HFF-Myc (cell line): Measurements from ENCODE around the gene ALAS2.

ENCODE experiments used
- DNase-seq: peaks from one replicate; pipeline ENCODE4 v3.0.0-alpha.2; 2011; ENCODE audit warnings: low read depth; ENCODE audit errors: extremely low read depth
- H3K4me3 ChIP-seq: replicated peaks from 2 replicates; pipeline ENCODE4 v1.5.1; 2011; ENCODE audit warnings: low read depth, mild to moderate bottlenecking, control low read depth, low read length
- CTCF ChIP-seq: IDR thresholded peaks from 2 replicates; pipeline ENCODE4 v1.5.1; 2012; ENCODE audit warnings: mild to moderate bottlenecking, low read depth, low read length, control low read depth; ENCODE audit errors: missing control alignments

The ALAS2 gene

DNA sequence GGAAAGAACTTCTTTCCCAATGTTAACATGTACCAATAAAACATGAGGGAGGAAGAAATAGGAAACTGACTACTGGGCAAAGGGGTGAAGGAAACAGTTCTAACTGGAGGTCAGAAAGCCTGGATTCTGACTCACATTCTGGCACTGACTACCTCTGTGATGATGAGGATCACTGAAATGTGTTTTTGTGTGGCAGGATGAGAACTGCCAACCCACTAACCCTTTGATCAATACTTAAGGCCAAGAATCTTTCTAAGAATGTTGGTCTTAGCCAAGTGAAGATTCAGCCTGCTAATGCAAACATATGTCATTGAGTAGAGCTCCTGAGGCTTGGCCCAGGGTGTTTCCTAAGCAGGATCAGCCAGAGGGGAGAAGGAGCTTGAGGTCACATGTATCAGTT is 4.6 kb downstream of the ALAS2 start:
- H3K4me3 ChIP-seq, result no peak overlapping the region
- DNase-seq, result no peak
- no peak for TF ChIP-seq CTCF

DNA sequence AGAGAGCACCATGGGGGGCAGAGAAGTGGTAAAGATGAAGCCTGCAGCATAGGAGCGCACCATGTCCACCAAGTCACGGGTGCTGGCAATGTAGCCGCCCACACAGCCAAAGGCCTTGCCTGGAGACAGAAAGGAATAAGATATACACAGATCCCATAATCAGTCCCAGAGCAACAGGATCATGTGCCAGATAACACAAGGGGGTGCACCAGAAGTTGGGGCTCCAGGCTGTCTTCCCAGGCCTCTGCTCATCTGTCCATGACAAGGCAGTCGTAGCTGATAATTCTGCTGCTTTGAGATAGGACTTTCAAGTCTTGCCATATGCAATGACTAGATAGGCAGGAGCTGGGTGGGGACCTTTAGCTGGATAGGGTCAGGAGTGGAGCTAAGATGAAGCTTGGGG is 15.9 kb downstream of the ALAS2 start:
- DNase-seq, result no peak
- no peak for TF ChIP-seq CTCF
- no peak overlapping the region for H3K4me3 ChIP-seq

DNA sequence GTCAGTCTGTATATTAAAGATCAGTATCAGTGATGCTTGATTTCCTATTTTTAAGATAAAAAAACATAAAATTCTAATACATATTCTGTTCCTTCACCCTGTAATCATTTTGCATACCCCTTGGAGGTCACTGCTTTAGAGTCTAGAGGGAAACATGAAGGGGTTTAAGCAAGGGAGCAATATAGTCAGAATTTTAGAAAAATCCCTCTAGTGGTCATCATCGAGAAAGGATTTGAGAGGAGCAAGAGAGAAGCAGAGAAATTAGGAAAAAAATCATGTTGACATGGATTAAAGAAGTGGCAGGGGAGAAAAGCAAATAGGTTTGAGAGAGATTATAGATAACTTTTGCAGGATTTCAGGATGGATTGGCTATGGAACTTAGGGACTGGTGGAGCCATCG is 19.5 kb downstream of the ALAS2 start:
- H3K4me3 ChIP-seq, result no peak overlapping the region
- peak; percentile 12 for TF ChIP-seq CTCF
- DNase-seq, result no peak

DNA sequence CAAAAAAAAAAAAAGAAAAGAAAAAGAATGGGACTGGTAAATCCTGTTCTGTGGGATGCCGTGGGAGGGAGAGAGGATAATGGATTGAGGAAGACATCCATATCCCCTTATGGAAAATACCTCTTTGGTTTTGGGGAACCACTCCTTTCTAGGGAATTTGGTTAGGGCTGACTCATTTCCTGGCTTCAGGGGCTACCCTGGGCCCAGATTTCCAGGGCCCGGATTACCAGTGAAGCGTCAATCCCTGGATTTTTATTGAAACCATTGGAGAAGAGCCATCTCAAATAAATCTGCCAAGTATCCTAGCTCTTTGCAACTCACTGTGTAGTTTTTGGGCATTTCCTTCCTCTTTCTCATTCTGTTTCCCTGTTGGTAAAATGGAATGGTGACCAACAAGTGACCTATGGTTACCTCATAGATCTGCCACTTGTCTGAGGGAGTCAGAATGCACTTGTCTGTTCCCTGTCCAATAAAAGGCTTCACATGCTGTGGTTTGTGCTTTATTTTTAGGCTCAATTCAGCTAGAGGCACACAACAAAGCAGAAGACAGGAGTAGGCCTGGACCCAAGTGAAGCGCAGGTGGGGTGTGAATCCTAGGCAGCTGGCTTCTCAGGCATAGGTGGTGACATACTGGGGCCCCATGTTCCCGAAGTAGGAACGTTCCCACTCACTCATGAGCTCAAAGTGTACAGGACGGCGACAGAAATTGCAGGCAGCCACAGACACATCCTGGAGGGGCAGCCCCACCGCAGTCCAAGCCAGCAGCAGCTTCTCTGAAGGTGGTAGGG is 22.0 kb downstream of the ALAS2 start:
- peak; percentile 35 for DNase-seq
- no peak overlapping the region for H3K4me3 ChIP-seq
- TF ChIP-seq CTCF, result no peak

DNA sequence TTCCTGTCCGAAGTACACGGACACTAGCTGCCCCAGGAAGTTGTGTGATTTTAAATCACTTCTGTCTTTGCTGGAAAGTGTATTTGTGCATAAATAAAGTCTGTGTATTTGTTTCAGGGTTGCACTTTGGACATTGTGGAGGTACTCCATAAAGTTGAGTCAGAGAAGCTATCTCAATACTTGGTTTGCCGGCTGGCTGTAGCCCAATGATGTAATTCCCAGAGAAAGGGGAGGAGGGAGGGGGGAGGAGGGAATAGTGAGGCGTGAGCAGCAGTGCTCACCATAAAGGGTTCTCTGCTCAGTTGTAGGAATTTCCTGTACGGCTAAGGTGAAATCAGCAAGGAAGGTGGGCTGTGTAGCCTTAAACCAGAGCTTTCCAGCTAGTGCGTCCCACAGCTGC is 23.1 kb downstream of the ALAS2 start:
- peak; percentile 9 for DNase-seq
- no peak overlapping the region for H3K4me3 ChIP-seq
- TF ChIP-seq CTCF, result no peak

DNA sequence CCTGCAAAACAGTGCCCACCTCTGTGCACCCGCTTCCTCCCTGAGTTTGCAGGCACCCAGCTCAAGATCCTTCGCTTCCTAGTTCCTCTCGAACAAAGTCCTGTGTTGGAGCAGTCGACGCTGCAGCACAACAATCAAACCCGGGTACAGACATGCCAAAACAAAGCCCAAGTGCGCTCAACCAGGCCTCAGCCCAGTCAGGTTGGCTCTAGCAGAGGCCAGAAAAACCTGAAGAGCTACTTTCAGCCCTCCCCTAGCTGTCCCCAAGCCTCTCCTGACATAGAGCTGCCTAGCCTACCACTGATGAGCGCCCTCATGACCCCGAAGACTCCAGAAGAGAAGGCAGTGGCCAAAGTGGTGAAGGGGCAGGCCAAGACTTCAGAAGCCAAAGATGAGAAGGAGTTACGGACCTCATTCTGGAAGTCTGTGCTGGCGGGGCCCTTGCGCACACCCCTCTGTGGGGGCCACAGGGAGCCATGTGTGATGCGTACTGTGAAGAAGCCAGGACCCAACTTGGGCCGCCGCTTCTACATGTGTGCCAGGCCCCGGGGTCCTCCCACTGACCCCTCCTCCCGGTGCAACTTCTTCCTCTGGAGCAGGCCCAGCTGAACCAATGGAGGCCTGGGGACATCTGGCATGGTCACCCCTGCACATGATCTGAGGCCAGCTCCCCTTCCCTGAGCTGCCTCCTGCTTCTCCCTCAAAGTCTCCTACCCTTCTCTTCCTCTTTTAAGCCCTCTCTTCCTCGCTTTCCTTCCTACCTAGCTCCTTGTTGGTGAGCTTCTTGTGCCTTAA is 23.8 kb downstream of the ALAS2 start:
- H3K4me3 ChIP-seq, result no peak overlapping the region
- no peak for TF ChIP-seq CTCF
- no peak for DNase-seq

DNA sequence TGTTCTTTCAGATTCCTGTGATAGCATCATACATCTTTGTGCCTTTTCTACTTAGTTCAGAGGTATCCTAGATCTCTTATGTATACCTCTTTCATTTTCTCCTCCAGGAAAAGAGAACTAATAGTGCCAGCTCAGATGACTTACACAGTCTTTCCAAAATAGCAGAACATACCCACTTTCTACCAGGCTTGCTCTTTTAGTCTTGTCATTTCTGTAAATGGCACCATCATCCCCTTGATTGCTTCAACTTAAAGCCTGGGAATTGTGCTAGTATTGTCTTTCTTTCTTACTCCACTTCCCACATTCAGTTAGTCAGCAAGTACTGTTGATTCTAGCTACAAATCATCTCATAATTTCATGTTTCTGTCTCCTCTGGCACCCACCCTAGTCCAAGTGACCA is 25.5 kb downstream of the ALAS2 start:
- H3K4me3 ChIP-seq, result no peak overlapping the region
- no peak for TF ChIP-seq CTCF
- no peak for DNase-seq
